GM18861 (cell line): ENCODE measurements around the gene PRKAG2.

Experiments
- ATAC-seq: cut with Tn5 transposase; IDR thresholded peaks from one replicate; pipeline ENCODE4 v1.9.1; 2021; ENCODE audit not compliant: unreplicated experiment

Gene PRKAG2

GRCh38 chr7:151732292-151732691 lies 144.6 kb downstream of the PRKAG2 start:
- ATAC-seq, result no peak

- ATAC-seq, result no peak
Measured at GRCh38 chr7:151731022-151731441, 145.9 kb downstream of the PRKAG2 start.

GRCh38 chr7:151730591-151730990 lies 146.3 kb downstream of the PRKAG2 start:
- ATAC-seq, result no peak

- no peak for ATAC-seq
Measured at GRCh38 chr7:151729521-151729921, 147.4 kb downstream of the PRKAG2 start.

GRCh38 chr7:151728746-151729145 lies 148.2 kb downstream of the PRKAG2 start:
- ATAC-seq, result no peak

GRCh38 chr7:151728286-151728660 lies 148.6 kb downstream of the PRKAG2 start:
- ATAC-seq, result no peak

GRCh38 chr7:151727579-151728285 lies 149.2 kb downstream of the PRKAG2 start:
- peak; percentile 86 for ATAC-seq

GRCh38 chr7:151726652-151727578 lies 150.0 kb downstream of the PRKAG2 start:
- no peak for ATAC-seq

- ATAC-seq, result no peak
Measured at GRCh38 chr7:151725844-151726651, 150.9 kb downstream of the PRKAG2 start.

GRCh38 chr7:151724920-151725584 lies 151.9 kb downstream of the PRKAG2 start:
- ATAC-seq, result no peak

- no peak for ATAC-seq
Measured at GRCh38 chr7:151724250-151724915, 152.5 kb downstream of the PRKAG2 start.

GRCh38 chr7:151723321-151723720 lies 153.6 kb downstream of the PRKAG2 start:
- no peak for ATAC-seq

GRCh38 chr7:151722533-151722932 lies 154.4 kb downstream of the PRKAG2 start:
- no peak for ATAC-seq

- ATAC-seq, result no peak
Measured at GRCh38 chr7:151721694-151722093, 155.2 kb downstream of the PRKAG2 start.

GRCh38 chr7:151721236-151721635 lies 155.7 kb downstream of the PRKAG2 start:
- no peak for ATAC-seq

GRCh38 chr7:151720280-151720679 lies 156.6 kb downstream of the PRKAG2 start:
- ATAC-seq, result no peak

- ATAC-seq, result no peak
Measured at GRCh38 chr7:151719897-151720242, 157.0 kb downstream of the PRKAG2 start.

- no peak for ATAC-seq
Measured at GRCh38 chr7:151719031-151719896, 157.7 kb downstream of the PRKAG2 start.

- no peak for ATAC-seq
Measured at GRCh38 chr7:151717918-151718317, 159.0 kb downstream of the PRKAG2 start.
